Left lung (tissue), 10 donors: ENCODE data around the gene PHF11. TPM values are rescaled to one million over a fixed set of nuclear protein-coding genes. Genes with fewer than 3 reads are reported as not detected.
"Not testable (repeated sequence)": the region's sequence is repeated elsewhere in the genome, so short reads cannot be mapped to it uniquely, and the experiment has no call there.

Source experiments
- ATAC-seq: fragments of 200-7000 bp; cut with Tn5 transposase; one replicate; pipeline ENCODE4 v1.9.1; 2020; ENCODE audit warnings: moderate library complexity
- DNase-seq, 4 donors: peaks; one replicate each; pipeline ENCODE4 v3.0.0-alpha.2; 2013 to 2020
- H3K27ac ChIP-seq, 2 donors: fragments of 200-600 bp; sonication (generic) in 1 of 2; one replicate each; pipeline versions ENCODE4 v1.5.0 to v1.8.0; 2020 to 2021
- H3K27me3 ChIP-seq, 2 donors: fragments of 200-600 bp; sonication (generic) in 1 of 2; one replicate each; pipeline versions ENCODE4 v1.5.0 to v1.8.0; 2020 to 2021
- H3K36me3 ChIP-seq, 2 donors: fragments of 200-600 bp; sonication (generic) in 1 of 2; one replicate each; pipeline versions ENCODE4 v1.5.0 to v1.8.0; 2020 to 2021
- H3K4me1 ChIP-seq, 2 donors: fragments of 200-600 bp; one replicate each; pipeline ENCODE4 v1.8.0; 2021
- H3K4me3 ChIP-seq, 2 donors: fragments of 200-600 bp; sonication (generic) in 1 of 2; one replicate each; pipeline versions ENCODE4 v1.5.0 to v1.8.0; 2020 to 2021; ENCODE audit warnings: mild to moderate bottlenecking in 1 of 2
- H3K9me3 ChIP-seq, 2 donors: fragments of 200-600 bp; sonication (generic) in 1 of 2; one replicate each; pipeline versions ENCODE4 v1.5.0 to v1.8.0; 2020 to 2021
- CTCF ChIP-seq, 2 donors: fragments of 200-600 bp; sonication (generic) in 1 of 2; IDR thresholded peaks; one replicate each; pipeline versions ENCODE4 v1.5.0 to v1.8.0; 2021; ENCODE audit warnings: antibody characterized with exemption in 2 of 2
- intact Hi-C, 2 donors: fragments of 100-400 bp; cut with DNase I; formaldehyde crosslinking; loops; one replicate each; pipeline versions ENCODE4 v1.11.2 to v1.14.2; 2022
- polyA plus RNA-seq, 6 donors: library from polyadenylated mRNA; unstranded; fragments of 120-200 nt; gene quantifications; one replicate each; pipeline ENCODE4 v1.2.1, GENCODE V29; 2013; ENCODE audit not compliant: insufficient read length in 6 of 6
- total RNA-seq, 2 donors: library from RNA; stranded (reverse); fragmentation: NEBNext Ultra II Directional; extraction: Animal tissue kit (Norgen Biotek cat#: 25700); gene quantifications; one replicate each; pipeline ENCODE4 v1.2.1, GENCODE V29; 2021
- donor health status: DM: no; HTN: yes; CAD: no.
- donor health status: DM: no; HTN: no; CAD: no.

The PHF11 gene
- total and polyA plus RNA-seq, 8 donors, result 42.9 to 80.2 (median 71.4) TPM

GRCh38 chr13:49472186-49472585, 23.6 kb upstream of the PHF11 start:
- Histone ChIP-seq H3K27me3 (no peaks in the 10 kb centered on the region), H3K4me1 (no peaks in the 10 kb centered on the region), H3K27ac (no peak overlapping the region), H3K4me3 (no peak overlapping the region), H3K9me3 (no peaks in the 10 kb centered on the region), H3K36me3 (peaks cover 0 to 83% of the 10 kb centered on the region in 2 donors)
- no peak for TF ChIP-seq CTCF (IDR thresholded peaks at IDR 0.05)
- intact Hi-C loops, result no loop called here
- ATAC-seq (no peak), DNase-seq (no peak)

GRCh38 chr13:49476529-49476928, 19.2 kb upstream of the PHF11 start:
- no peaks in the 10 kb centered on the region for H3K27me3 ChIP-seq
- no peak for TF ChIP-seq CTCF (IDR thresholded peaks at IDR 0.05)
- no peak for DNase-seq
- no peaks in the 10 kb centered on the region for H3K9me3 ChIP-seq
- no peak overlapping the region for H3K4me3 ChIP-seq
- no peaks in the 10 kb centered on the region for H3K4me1 ChIP-seq
- H3K36me3 ChIP-seq, result peaks cover 0 to 83% of the 10 kb centered on the region in 2 donors
- no peak overlapping the region for H3K27ac ChIP-seq
- no peak for ATAC-seq
- intact Hi-C loops, result no loop called here

GRCh38 chr13:49481788-49482187, 14.0 kb upstream of the PHF11 start:
- no peak for DNase-seq
- no peak overlapping the region for H3K27ac ChIP-seq
- H3K4me3 ChIP-seq, result no peak overlapping the region
- no peak for ATAC-seq
- no peaks in the 10 kb centered on the region for H3K4me1 ChIP-seq
- no peak for TF ChIP-seq CTCF (IDR thresholded peaks at IDR 0.05)
- intact Hi-C loops, result no loop called here
- H3K36me3 ChIP-seq, result peaks cover 0 to 77% of the 10 kb centered on the region in 2 donors
- H3K27me3 ChIP-seq, result no peaks in the 10 kb centered on the region
- H3K9me3 ChIP-seq, result no peaks in the 10 kb centered on the region

- no peak for ATAC-seq
- DNase-seq, result no peak
- Histone ChIP-seq H3K27me3 (no peaks in the 10 kb centered on the region), H3K9me3 (no peaks in the 10 kb centered on the region), H3K36me3 (peaks cover 0 to 49% of the 10 kb centered on the region in 2 donors), H3K4me3 (no peak overlapping the region), H3K27ac (no peak overlapping the region), H3K4me1 (no peaks in the 10 kb centered on the region)
- no peak for TF ChIP-seq CTCF (IDR thresholded peaks at IDR 0.05)
- intact Hi-C loops, result no loop called here
Observed at GRCh38 chr13:49488563-49488962, 7.2 kb upstream of the PHF11 start.

- no peak for ATAC-seq
- Histone ChIP-seq H3K9me3 (no peaks in the 10 kb centered on the region), H3K4me1 (peaks cover 6 to 25% of the 10 kb centered on the region in 2 donors), H3K36me3 (peaks cover 0 to 15% of the 10 kb centered on the region in 2 donors), H3K27me3 (no peaks in the 10 kb centered on the region), H3K27ac (peak overlapping the region; percentile 96 to 99), H3K4me3 (peak overlapping the region; percentile 51 to 66)
- intact Hi-C loops, result no loop called here
- DNase-seq, result peak in 1 of 4 donors; percentile 6
- no peak for TF ChIP-seq CTCF (IDR thresholded peaks at IDR 0.05)
Observed at GRCh38 chr13:49494645-49495044, 1.1 kb upstream of the PHF11 start.

- H3K36me3 ChIP-seq, H3K9me3 ChIP-seq, H3K27me3 ChIP-seq, intact Hi-C loops, ATAC-seq, DNase-seq: not testable (repeated sequence)
- Histone ChIP-seq H3K4me1 (peaks cover 6 to 25% of the 10 kb centered on the region in 2 donors), H3K4me3 (peak overlapping the region in 1 of 2 donors; percentile 66), H3K27ac (peak overlapping the region; percentile 96 to 99)
Observed at GRCh38 chr13:49496837-49497236, 1.1 kb downstream of the PHF11 start.
